ENCODE measurements around the gene ALX3. TPM values are rescaled to one million over a fixed set of nuclear protein-coding genes. Genes with fewer than 3 reads are reported as not detected.

ALX3 gene
- total RNA-seq: not detected in 2 replicates

- DNase-seq (ENCODE audit: low read depth in 2 of 2): no peak
Measured at GRCh38 chr1:110070671-110071242, at the start of gene ALX3. Gene ALX3 (minus strand): TSS chr1:110070672. CDS start chr1:110070612, 60 bp downstream.

GRCh38 chr1:110119843-110120242, 49.4 kb upstream of the ALX3 start:
- no peak for DNase-seq (ENCODE audit: low read depth in 2 of 2)

GRCh38 chr1:110118636-110119396, 48.3 kb upstream of the ALX3 start:
- DNase-seq (ENCODE audit: low read depth in 2 of 2): no peak

GRCh38 chr1:110114784-110115183, 44.3 kb upstream of the ALX3 start:
- DNase-seq (ENCODE audit: low read depth in 2 of 2): no peak

- no peak for DNase-seq (ENCODE audit: low read depth in 2 of 2)
Measured at GRCh38 chr1:110114173-110114572, 43.7 kb upstream of the ALX3 start.

- no peak for DNase-seq (ENCODE audit: low read depth in 2 of 2)
Measured at GRCh38 chr1:110113551-110113950, 43.1 kb upstream of the ALX3 start.

GRCh38 chr1:110112656-110113055, 42.2 kb upstream of the ALX3 start:
- no peak for DNase-seq (ENCODE audit: low read depth in 2 of 2)

- no peak for DNase-seq (ENCODE audit: low read depth in 2 of 2)
Measured at GRCh38 chr1:110112143-110112542, 41.7 kb upstream of the ALX3 start, which contains the start of gene UBL4B. Gene UBL4B (plus strand): TSS chr1:110112443. CDS start chr1:110112535, 92 bp downstream.

GRCh38 chr1:110111081-110111480, 40.6 kb upstream of the ALX3 start:
- DNase-seq (ENCODE audit: low read depth in 2 of 2): no peak

- no peak for DNase-seq (ENCODE audit: low read depth in 2 of 2)
Measured at GRCh38 chr1:110107867-110108469, 37.5 kb upstream of the ALX3 start.

- DNase-seq (ENCODE audit: low read depth in 2 of 2): peak; percentile 77 to 81
Measured at GRCh38 chr1:110106013-110106941, 35.8 kb upstream of the ALX3 start.

- DNase-seq (ENCODE audit: low read depth in 2 of 2): peak in 1 of 2 donors; percentile 14
Measured at GRCh38 chr1:110102081-110102480, 31.6 kb upstream of the ALX3 start.

- no peak for DNase-seq (ENCODE audit: low read depth in 2 of 2)
Measured at GRCh38 chr1:110100335-110100734, 29.9 kb upstream of the ALX3 start.

GRCh38 chr1:110098222-110099026, 28.0 kb upstream of the ALX3 start:
- DNase-seq (ENCODE audit: low read depth in 2 of 2): no peak

GRCh38 chr1:110097507-110098221, 27.2 kb upstream of the ALX3 start:
- no peak for DNase-seq (ENCODE audit: low read depth in 2 of 2)

GRCh38 chr1:110094931-110095654, 24.6 kb upstream of the ALX3 start:
- no peak for DNase-seq (ENCODE audit: low read depth in 2 of 2)

- DNase-seq (ENCODE audit: low read depth in 2 of 2): no peak
Measured at GRCh38 chr1:110092991-110093390, 22.5 kb upstream of the ALX3 start.

GRCh38 chr1:110091791-110092190, 21.3 kb upstream of the ALX3 start:
- no peak for DNase-seq (ENCODE audit: low read depth in 2 of 2)

GRCh38 chr1:110091381-110091780, 20.9 kb upstream of the ALX3 start:
- no peak for DNase-seq (ENCODE audit: low read depth in 2 of 2)

All from lung microvascular endothelial cell (primary cell).